Ovary (tissue), 9 donors: ENCODE results near the gene TUNAR. TPM values are rescaled to one million over a fixed set of nuclear protein-coding genes. Genes with fewer than 3 reads are reported as not detected.

ENCODE experiments used
- DNase-seq, 5 donors: peaks; one replicate each; pipeline ENCODE4 v3.0.0-alpha.2; 2019 to 2020
- H3K27ac ChIP-seq, 2 donors: fragments of 200-600 bp; one replicate each; pipeline versions ENCODE4 v1.5.1 to v1.8.0; 2019 to 2022
- H3K27me3 ChIP-seq: fragments of 200-600 bp; one replicate; pipeline ENCODE4 v1.8.0; 2022
- H3K36me3 ChIP-seq: fragments of 200-600 bp; sonication (generic); one replicate; pipeline ENCODE4 v1.5.1; 2019
- H3K4me1 ChIP-seq: one replicate; pipeline ENCODE4 v1.8.1; 2013; ENCODE audit warnings: mild to moderate bottlenecking, moderate library complexity; ENCODE audit not compliant: insufficient read depth
- H3K4me3 ChIP-seq: fragments of 200-600 bp; sonication (generic); one replicate; pipeline ENCODE4 v1.5.1; 2017
- H3K9me3 ChIP-seq, 2 donors: fragments of 200-600 bp in 1 of 2; sonication (generic) in 1 of 2; one replicate each; pipeline versions ENCODE4 v1.5.1 to v1.8.1; 2013 to 2019; ENCODE audit warnings: mild to moderate bottlenecking in 1 of 2, moderate library complexity in 1 of 2
- EP300 ChIP-seq: sonication (generic); formaldehyde crosslinking; IDR thresholded peaks from one replicate; pipeline ENCODE4 v1.6.1; 2017; ENCODE audit warnings: antibody characterized with exemption
- POLR2A ChIP-seq: fragments of 450-650 bp; IDR thresholded peaks from one replicate; pipeline ENCODE4 v1.6.1; 2017; ENCODE audit warnings: antibody characterized with exemption, mild to moderate bottlenecking, moderate library complexity
- WGBS, 3 donors: extraction: QIAGEN DNeasy Blood & Tissue Kit in 1 of 3; methylation state at CpG; one replicate each; pipeline versions ENCODE4 v1.1.5 to v1.1.7; 2013 to 2017; 5-methylcytosine and 5-hydroxymethylcytosine counted together
- intact Hi-C, 4 donors: fragments of 100-400 bp; cut with DNase I; formaldehyde crosslinking; loops; one replicate each; pipeline versions ENCODE4 v1.11.0 to v1.15.1; 2022 to 2023
- polyA plus RNA-seq, 2 donors: library from polyadenylated mRNA; stranded (reverse); fragments of 200-250 nt in 1 of 2; fragments of 350-450 nt in 1 of 2; fragmentation: Illumina TruSeq in 1 of 2; extraction: RNeasy Lipid Tissue Mini Kit (QIAGEN cat#74804) in 1 of 2; gene quantifications; one replicate each; pipeline ENCODE4 v1.2.3, GENCODE V29; 2013 to 2014
- total RNA-seq, 7 donors: library from RNA; depleted of rRNA in 2 of 7; stranded (reverse); fragments of >200 nt in 2 of 7; fragmentation: NEBNext Ultra II Directional in 3 of 7; extraction: Animal tissue kit (Norgen Biotek cat#: 25700) in 3 of 7; gene quantifications; one replicate each; pipeline versions ENCODE4 v1.1.0 to v1.2.4, GENCODE V29; 2016 to 2023
- TF ChIP-seq, protein P1 (sequence below), 3 donors: fragments of 450-650 bp in 2 of 3; fragments of 200-600 bp in 1 of 3; IDR thresholded peaks; one replicate each; pipeline versions ENCODE4 v1.5.1 to v1.8.0; 2016 to 2022; ENCODE audit warnings: antibody characterized with exemption in 3 of 3, mild to moderate bottlenecking in 1 of 3
- donor health status: DM: no; HTN: no; CAD: no; lungs with moderate emphysema.
- donor health status: DM: no; HTN: no; CAD: no.
- donor health status: Bipolar disorder and iron deficiency.
- donor health status: DM: yes; HTN: yes; CAD: no.
- donor health status: DM: no; HTN: no; CAD: no.
- donor health status: DM: yes; HTN: yes; CAD: no.

TUNAR gene
- total and polyA plus RNA-seq, 9 donors, result 0.06 to 10.6 (median 0.46) TPM; not detected in 1

GRCh38 chr14:95849761-95850160 is 26.9 kb upstream of the TUNAR start:
- TF ChIP-seq POLR2A, result no peak
- no peak for TF ChIP-seq EP300
- TF ChIP-seq, protein P1, sequence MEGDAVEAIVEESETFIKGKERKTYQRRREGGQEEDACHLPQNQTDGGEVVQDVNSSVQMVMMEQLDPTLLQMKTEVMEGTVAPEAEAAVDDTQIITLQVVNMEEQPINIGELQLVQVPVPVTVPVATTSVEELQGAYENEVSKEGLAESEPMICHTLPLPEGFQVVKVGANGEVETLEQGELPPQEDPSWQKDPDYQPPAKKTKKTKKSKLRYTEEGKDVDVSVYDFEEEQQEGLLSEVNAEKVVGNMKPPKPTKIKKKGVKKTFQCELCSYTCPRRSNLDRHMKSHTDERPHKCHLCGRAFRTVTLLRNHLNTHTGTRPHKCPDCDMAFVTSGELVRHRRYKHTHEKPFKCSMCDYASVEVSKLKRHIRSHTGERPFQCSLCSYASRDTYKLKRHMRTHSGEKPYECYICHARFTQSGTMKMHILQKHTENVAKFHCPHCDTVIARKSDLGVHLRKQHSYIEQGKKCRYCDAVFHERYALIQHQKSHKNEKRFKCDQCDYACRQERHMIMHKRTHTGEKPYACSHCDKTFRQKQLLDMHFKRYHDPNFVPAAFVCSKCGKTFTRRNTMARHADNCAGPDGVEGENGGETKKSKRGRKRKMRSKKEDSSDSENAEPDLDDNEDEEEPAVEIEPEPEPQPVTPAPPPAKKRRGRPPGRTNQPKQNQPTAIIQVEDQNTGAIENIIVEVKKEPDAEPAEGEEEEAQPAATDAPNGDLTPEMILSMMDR (IDR thresholded peaks at IDR 0.05), result no peak
- intact Hi-C loops, result no loop called here
- Histone ChIP-seq H3K4me1 (no peaks in the 10 kb centered on the region), H3K27ac (no peak overlapping the region), H3K36me3 (no peaks in the 10 kb centered on the region), H3K27me3 (no peaks in the 10 kb centered on the region), H3K4me3 (no peak overlapping the region), H3K9me3 (no peaks in the 10 kb centered on the region)
- DNase-seq, result no peak
- 53 to 80% (median 64%) methylated on average over 3 of the region's 3 CpGs for WGBS, 3 donors

DNA sequence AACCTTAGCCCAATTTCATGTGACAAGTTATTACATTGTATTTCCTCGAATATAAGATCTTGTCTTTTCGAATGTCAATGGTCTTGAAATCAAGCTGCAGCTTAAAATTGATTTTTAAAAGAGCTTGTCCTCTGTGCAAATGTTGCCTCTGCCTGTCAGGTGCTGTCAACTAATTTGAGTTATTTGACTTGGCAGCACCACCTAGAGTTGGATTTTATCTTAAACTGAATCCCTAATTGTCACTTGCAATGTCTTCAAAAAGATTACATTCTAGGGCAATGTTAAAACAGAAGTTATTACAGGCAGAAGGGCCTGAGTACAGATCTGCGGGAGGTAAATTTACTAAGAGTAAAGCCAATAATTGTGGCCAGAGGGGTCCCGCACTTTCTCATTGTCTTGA is 26.2 kb upstream of the TUNAR start:
- Histone ChIP-seq H3K36me3 (no peaks in the 10 kb centered on the region), H3K4me3 (no peak overlapping the region), H3K9me3 (no peaks in the 10 kb centered on the region), H3K27me3 (no peaks in the 10 kb centered on the region), H3K4me1 (no peaks in the 10 kb centered on the region), H3K27ac (no peak overlapping the region)
- TF ChIP-seq, protein P1 (IDR thresholded peaks at IDR 0.05), result no peak
- TF ChIP-seq POLR2A (no peak), EP300 (no peak)
- intact Hi-C loops, result no loop called here
- whole genome bisulfite sequencing, 3 donors, result 76 to 83% (median 77%) methylated on average over 4 of the region's 4 CpGs
- no peak for DNase-seq

DNA sequence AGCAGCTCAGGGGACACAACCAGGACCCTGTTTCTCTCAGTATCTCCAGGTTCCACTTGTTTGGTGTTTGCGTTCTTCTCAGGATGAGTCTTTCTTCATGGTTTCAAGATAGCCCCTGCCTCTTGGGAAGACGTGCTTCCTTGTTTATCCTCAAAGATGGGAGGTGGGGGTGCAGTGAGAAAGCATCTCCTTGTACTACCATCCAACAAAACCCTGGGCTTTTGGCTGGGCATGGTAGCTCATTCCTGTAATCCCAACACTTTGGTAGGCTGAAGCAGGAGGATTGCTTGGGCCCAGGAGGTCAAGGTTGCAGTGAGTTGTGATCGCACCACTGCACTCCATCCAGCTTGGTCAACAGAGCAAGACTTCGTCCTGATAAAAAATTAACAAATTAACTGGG is 21.0 kb upstream of the TUNAR start:
- Histone ChIP-seq H3K27ac (no peak overlapping the region), H3K4me1 (no peaks in the 10 kb centered on the region), H3K36me3 (no peaks in the 10 kb centered on the region), H3K4me3 (no peak overlapping the region), H3K9me3 (no peaks in the 10 kb centered on the region), H3K27me3 (no peaks in the 10 kb centered on the region)
- intact Hi-C loops, result no loop called here
- DNase-seq, result no peak
- 70 to 82% (median 80%) methylated on average over 4 of the region's 4 CpGs for WGBS, 3 donors
- TF ChIP-seq, protein P1 (IDR thresholded peaks at IDR 0.05), result no peak
- no peak for TF ChIP-seq EP300
- no peak for TF ChIP-seq POLR2A

GRCh38 chr14:95857275-95857674 is 19.4 kb upstream of the TUNAR start:
- TF ChIP-seq, protein P1 (IDR thresholded peaks at IDR 0.05), result no peak
- no peak for TF ChIP-seq POLR2A
- TF ChIP-seq EP300, result no peak
- Histone ChIP-seq H3K4me3 (no peak overlapping the region), H3K36me3 (no peaks in the 10 kb centered on the region), H3K27me3 (no peaks in the 10 kb centered on the region), H3K4me1 (no peaks in the 10 kb centered on the region), H3K9me3 (no peaks in the 10 kb centered on the region), H3K27ac (no peak overlapping the region)
- no peak for DNase-seq
- intact Hi-C loops, result no loop called here
- 63 to 73% (median 66%) methylated on average over 2 of the region's 2 CpGs for WGBS, 3 donors
